ENCODE data around the gene LRRC2.
"Not testable (repeated sequence)": the region's sequence is repeated elsewhere in the genome, so short reads cannot be mapped to it uniquely, and the experiment has no call there.

GRCh38 chr3:46587268-46587667 lies 21.2 kb upstream of the LRRC2 start:
- TF ChIP-seq CTCF (IDR thresholded peaks at IDR 0.05; ENCODE audit: extremely low read depth in 1 of 2, insufficient read depth in 1 of 2, low read depth in 1 of 2, low read length in 2 of 2); EZH2 (IDR thresholded peaks at IDR 0.05; ENCODE audit: borderline replicate concordance, low read depth, low read length, severe bottlenecking); JUN (IDR thresholded peaks at IDR 0.05; ENCODE audit: borderline replicate concordance, insufficient read depth, insufficient read length, low read depth); POLR2AphosphoS5 (IDR thresholded peaks at IDR 0.05; ENCODE audit: insufficient read depth, low read depth, low read length); POLR2A (IDR thresholded peaks at IDR 0.05; ENCODE audit: low read depth, low read length); MAX (IDR thresholded peaks at IDR 0.05; ENCODE audit: insufficient read depth, insufficient read length); MYC (IDR thresholded peaks at IDR 0.05; ENCODE audit: low read depth, low read length); GATA2 (IDR thresholded peaks at IDR 0.05; ENCODE audit: insufficient read depth, insufficient read length, low read depth, low read length); FOS (IDR thresholded peaks at IDR 0.05; ENCODE audit: borderline replicate concordance, insufficient read depth, low read length): not testable (repeated sequence)
